HCT116 (cell line): ENCODE results near the gene EXOC4.

Source experiments
- ELF1 ChIP-seq: IDR thresholded peaks from 2 replicates; pipeline ENCODE4 v1.6.1; 2012; ENCODE audit warnings: low read depth, borderline replicate concordance
- EZH2 ChIP-seq: fragments of 200-600 bp; sonication (generic); IDR thresholded peaks from 2 replicates; pipeline ENCODE4 v1.6.1; 2017; ENCODE audit warnings: antibody characterized with exemption, mixed run types
- FOSL1 ChIP-seq: IDR thresholded peaks from 2 replicates; pipeline ENCODE4 v1.6.1; 2012; ENCODE audit warnings: low read depth
- RAD21 ChIP-seq: IDR thresholded peaks from 2 replicates; pipeline ENCODE4 v1.6.1; 2012; ENCODE audit warnings: low read depth, mild to moderate bottlenecking
- YY1 ChIP-seq: IDR thresholded peaks from 2 replicates; pipeline ENCODE4 v1.6.1; 2011; ENCODE audit warnings: low read length, low read depth, moderate library complexity, mild to moderate bottlenecking; ENCODE audit not compliant: insufficient replicate concordance; ENCODE audit errors: extremely low read depth
- ZNF274 ChIP-seq: fragments of 200-500 bp; sonication (Bioruptor generic); IDR thresholded peaks from 2 replicates; pipeline ENCODE4 v1.6.1; 2014; ENCODE audit warnings: mild to moderate bottlenecking, low read depth, low read length, inconsistent platforms
- TF ChIP-seq, protein P1 (sequence below), 3 experiments: fragments of 200-600 bp in 1 of 3; sonication (generic) in 1 of 3; IDR thresholded peaks in 2 of 3; conservative IDR thresholded peaks in 1 of 3; 2 replicates each; pipeline ENCODE4 v1.5.1; 2012 to 2017; ENCODE audit warnings: low read depth in 2 of 3, low read length in 2 of 3, antibody characterized with exemption in 1 of 3, borderline replicate concordance in 1 of 3, control low read depth in 1 of 3, mild to moderate bottlenecking in 1 of 3, mixed read lengths in 1 of 3, mixed run types in 1 of 3, moderate library complexity in 1 of 3; ENCODE audit not compliant: insufficient read depth in 1 of 3

DNA sequence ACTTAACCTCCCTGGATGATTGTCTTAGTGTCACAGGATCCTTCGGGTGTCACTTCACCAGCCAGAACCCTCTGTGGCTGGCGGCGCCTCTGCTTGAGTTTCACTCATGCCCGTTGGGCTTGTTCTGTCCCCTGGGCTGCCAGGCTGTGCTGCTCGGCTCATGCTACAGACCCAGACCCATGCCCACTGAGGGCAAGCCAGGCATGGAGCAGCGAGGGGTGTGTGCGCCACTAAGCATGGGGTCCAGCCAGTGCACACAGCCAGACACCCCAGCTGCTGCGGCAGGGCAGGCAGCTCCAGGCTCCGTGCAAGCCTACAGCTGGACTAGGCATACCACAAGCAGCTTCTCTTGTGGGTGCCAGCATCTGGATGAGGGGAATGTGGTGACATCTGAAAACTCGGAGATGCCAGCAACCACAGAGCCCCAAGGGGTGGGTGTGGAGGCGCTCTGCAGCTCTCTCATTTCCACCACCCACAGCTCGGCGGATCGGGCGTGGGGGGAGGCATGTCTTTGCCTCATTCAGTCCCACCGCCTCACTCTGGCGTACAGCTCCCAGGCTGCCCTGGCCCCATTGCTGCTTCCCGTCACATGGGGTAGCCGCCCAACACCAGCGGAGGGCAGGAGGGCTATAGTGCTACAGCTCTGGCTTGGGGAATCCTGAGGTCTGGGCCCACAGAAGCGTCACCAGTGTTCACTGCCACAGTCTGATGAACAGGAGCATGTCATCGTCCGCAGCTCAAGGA, 604.7 kb downstream of the EXOC4 start:
- TF ChIP-seq ZNF274 (no peak), YY1 (no peak), EZH2 (no peak), FOSL1 (no peak), ELF1 (no peak), RAD21 (no peak)
- TF ChIP-seq, protein P1, sequence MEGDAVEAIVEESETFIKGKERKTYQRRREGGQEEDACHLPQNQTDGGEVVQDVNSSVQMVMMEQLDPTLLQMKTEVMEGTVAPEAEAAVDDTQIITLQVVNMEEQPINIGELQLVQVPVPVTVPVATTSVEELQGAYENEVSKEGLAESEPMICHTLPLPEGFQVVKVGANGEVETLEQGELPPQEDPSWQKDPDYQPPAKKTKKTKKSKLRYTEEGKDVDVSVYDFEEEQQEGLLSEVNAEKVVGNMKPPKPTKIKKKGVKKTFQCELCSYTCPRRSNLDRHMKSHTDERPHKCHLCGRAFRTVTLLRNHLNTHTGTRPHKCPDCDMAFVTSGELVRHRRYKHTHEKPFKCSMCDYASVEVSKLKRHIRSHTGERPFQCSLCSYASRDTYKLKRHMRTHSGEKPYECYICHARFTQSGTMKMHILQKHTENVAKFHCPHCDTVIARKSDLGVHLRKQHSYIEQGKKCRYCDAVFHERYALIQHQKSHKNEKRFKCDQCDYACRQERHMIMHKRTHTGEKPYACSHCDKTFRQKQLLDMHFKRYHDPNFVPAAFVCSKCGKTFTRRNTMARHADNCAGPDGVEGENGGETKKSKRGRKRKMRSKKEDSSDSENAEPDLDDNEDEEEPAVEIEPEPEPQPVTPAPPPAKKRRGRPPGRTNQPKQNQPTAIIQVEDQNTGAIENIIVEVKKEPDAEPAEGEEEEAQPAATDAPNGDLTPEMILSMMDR (IDR thresholded peaks at IDR 0.05 in 2 of 3, conservative IDR thresholded peaks at IDR 0.05 in 1 of 3; ENCODE audit: borderline replicate concordance in 1 of 3, insufficient read depth in 1 of 3, low read depth in 2 of 3, low read length in 2 of 3): no peak
